ENCODE results near the gene METTL25B.
A peak's percentile ranks its signal among the peaks of the same experiment; 100 is the strongest.

Gene METTL25B

GRCh38 chr1:156727926-156728598, at the start of gene METTL25B:
TSS of gene METTL25B (plus strand) at chr1:156728469. CDS start at chr1:156729105, 636 bp downstream.
- Mint-ChIP-seq H3K4me1 (peaks cover 35% of the 10 kb centered on the region), H3K9me3 (no peaks in the 10 kb centered on the region), H3K4me3 (no peak within 1 kb of the TSS), H3K36me3 (peaks cover 29% of the 10 kb centered on the region), H3K27me3 (no peaks in the 10 kb centered on the region), H3K27ac (no peak within 1 kb of the TSS)
- peak; percentile 86 for DNase-seq
- CTCF ChIA-PET: interaction anchor here (0.7 to 5.1 kb wide), 13 partner anchors 13 to 161 kb away, joined by 3 to 224 read pairs (median 35); partner anchors contain the start of genes HDGF, MRPL24, NTRK1 and PRCC

- H3K27me3 Mint-ChIP-seq: peaks cover 97% of the 10 kb centered on the region
- peaks cover 28% of the 10 kb centered on the region for H3K4me1 Mint-ChIP-seq
- CTCF ChIA-PET: interaction anchor here (0.9 to 7.9 kb wide), 8 partner anchors 9 to 200 kb away, joined by 3 to 125 read pairs (median 12); partner anchors contain the start of genes CRABP2 and HAPLN2
- H3K27ac Mint-ChIP-seq: no peak overlapping the region
- H3K9me3 Mint-ChIP-seq: no peaks in the 10 kb centered on the region
- DNase-seq: no peak
- H3K36me3 Mint-ChIP-seq: no peaks in the 10 kb centered on the region
- no peak overlapping the region for H3K4me3 Mint-ChIP-seq
Measured at GRCh38 chr1:156680056-156680455, 48.2 kb upstream of the METTL25B start.

- Mint-ChIP-seq H3K9me3 (no peaks in the 10 kb centered on the region), H3K27me3 (peaks cover 91% of the 10 kb centered on the region), H3K36me3 (no peaks in the 10 kb centered on the region), H3K27ac (no peak overlapping the region), H3K4me3 (no peak overlapping the region), H3K4me1 (peaks cover 28% of the 10 kb centered on the region)
- CTCF ChIA-PET: interaction anchor here (1.4 to 11.3 kb wide), 9 partner anchors 8 to 209 kb away, joined by 3 to 237 read pairs (median 9); partner anchors contain the start of gene CRABP2
- DNase-seq: no peak
Measured at GRCh38 chr1:156681196-156681960, 46.9 kb upstream of the METTL25B start.

GRCh38 chr1:156682166-156682890, 45.9 kb upstream of the METTL25B start:
- no peak for DNase-seq
- no peak overlapping the region for H3K4me3 Mint-ChIP-seq
- peaks cover 28% of the 10 kb centered on the region for H3K4me1 Mint-ChIP-seq
- no peaks in the 10 kb centered on the region for H3K36me3 Mint-ChIP-seq
- CTCF ChIA-PET: interaction anchor here (0.8 to 11.3 kb wide), 10 partner anchors 9 to 208 kb away, joined by 3 to 237 read pairs (median 4); partner anchors contain the start of gene CRABP2
- no peaks in the 10 kb centered on the region for H3K9me3 Mint-ChIP-seq
- H3K27ac Mint-ChIP-seq: no peak overlapping the region
- H3K27me3 Mint-ChIP-seq: peaks cover 81% of the 10 kb centered on the region

GRCh38 chr1:156684227-156684782, 44.0 kb upstream of the METTL25B start:
- CTCF ChIA-PET: interaction anchor here (0.7 to 11.3 kb wide), 12 partner anchors 10 to 244 kb away, joined by 3 to 237 read pairs (median 8); partner anchors contain the start of genes CRABP2, ISG20L2, METTL25B and NTRK1
- DNase-seq: peak; percentile 63
- Mint-ChIP-seq H3K27me3 (peaks cover 79% of the 10 kb centered on the region), H3K4me1 (peaks cover 20% of the 10 kb centered on the region), H3K27ac (no peak overlapping the region), H3K36me3 (no peaks in the 10 kb centered on the region), H3K4me3 (no peak overlapping the region), H3K9me3 (no peaks in the 10 kb centered on the region)

GRCh38 chr1:156689035-156689952, 39.0 kb upstream of the METTL25B start:
- peak; percentile 84 for DNase-seq
- H3K27me3 Mint-ChIP-seq: peaks cover 81% of the 10 kb centered on the region
- no peaks in the 10 kb centered on the region for H3K9me3 Mint-ChIP-seq
- H3K36me3 Mint-ChIP-seq: no peaks in the 10 kb centered on the region
- H3K27ac Mint-ChIP-seq: no peak overlapping the region
- CTCF ChIA-PET: interaction anchor here (0.6 to 11.3 kb wide), 49 partner anchors 10 to 466 kb away, joined by 3 to 237 read pairs (median 4); partner anchors contain the start of genes CRABP2, HDGF, INSRR and ISG20L2
- peaks cover 34% of the 10 kb centered on the region for H3K4me1 Mint-ChIP-seq
- no peak overlapping the region for H3K4me3 Mint-ChIP-seq

GRCh38 chr1:156689953-156690674, 38.2 kb upstream of the METTL25B start:
- no peaks in the 10 kb centered on the region for H3K36me3 Mint-ChIP-seq
- H3K9me3 Mint-ChIP-seq: no peaks in the 10 kb centered on the region
- no peak overlapping the region for H3K27ac Mint-ChIP-seq
- no peak overlapping the region for H3K4me3 Mint-ChIP-seq
- peaks cover 81% of the 10 kb centered on the region for H3K27me3 Mint-ChIP-seq
- CTCF ChIA-PET: interaction anchor here (0.6 to 11.3 kb wide), 46 partner anchors 7 to 465 kb away, joined by 3 to 237 read pairs (median 4); partner anchors contain the start of genes CRABP2, HDGF, INSRR and ISG20L2
- peaks cover 27% of the 10 kb centered on the region for H3K4me1 Mint-ChIP-seq
- DNase-seq: no peak

GRCh38 chr1:156690675-156691036, 37.6 kb upstream of the METTL25B start:
- H3K36me3 Mint-ChIP-seq: no peaks in the 10 kb centered on the region
- no peak for DNase-seq
- no peak overlapping the region for H3K27ac Mint-ChIP-seq
- no peaks in the 10 kb centered on the region for H3K9me3 Mint-ChIP-seq
- no peak overlapping the region for H3K4me3 Mint-ChIP-seq
- peaks cover 27% of the 10 kb centered on the region for H3K4me1 Mint-ChIP-seq
- CTCF ChIA-PET: interaction anchor here (0.7 to 11.3 kb wide), 23 partner anchors 8 to 464 kb away, joined by 3 to 237 read pairs (median 6); partner anchors contain the start of genes CRABP2, INSRR, ISG20L2 and METTL25B
- H3K27me3 Mint-ChIP-seq: peaks cover 77% of the 10 kb centered on the region

GRCh38 chr1:156691191-156691590, 37.1 kb upstream of the METTL25B start:
- Mint-ChIP-seq H3K9me3 (no peaks in the 10 kb centered on the region), H3K4me1 (peaks cover 27% of the 10 kb centered on the region), H3K4me3 (no peak overlapping the region), H3K27ac (no peak overlapping the region), H3K27me3 (peaks cover 75% of the 10 kb centered on the region), H3K36me3 (no peaks in the 10 kb centered on the region)
- DNase-seq: no peak
- CTCF ChIA-PET: interaction anchor here (0.7 to 11.3 kb wide), 12 partner anchors 9 to 236 kb away, joined by 3 to 237 read pairs (median 7); partner anchors contain the start of genes CRABP2, INSRR, ISG20L2 and METTL25B

GRCh38 chr1:156691665-156692440, 36.4 kb upstream of the METTL25B start:
- H3K4me3 Mint-ChIP-seq: no peak overlapping the region
- no peaks in the 10 kb centered on the region for H3K36me3 Mint-ChIP-seq
- peaks cover 80% of the 10 kb centered on the region for H3K27me3 Mint-ChIP-seq
- H3K4me1 Mint-ChIP-seq: peaks cover 27% of the 10 kb centered on the region
- no peak for DNase-seq
- no peaks in the 10 kb centered on the region for H3K9me3 Mint-ChIP-seq
- no peak overlapping the region for H3K27ac Mint-ChIP-seq
- CTCF ChIA-PET: interaction anchor here (0.7 to 11.3 kb wide), 9 partner anchors 9 to 235 kb away, joined by 3 to 237 read pairs (median 26); partner anchors contain the start of genes CRABP2, INSRR, ISG20L2 and METTL25B

- H3K4me3 Mint-ChIP-seq: no peak overlapping the region
- H3K9me3 Mint-ChIP-seq: no peaks in the 10 kb centered on the region
- H3K36me3 Mint-ChIP-seq: no peaks in the 10 kb centered on the region
- no peak for DNase-seq
- H3K27me3 Mint-ChIP-seq: peaks cover 87% of the 10 kb centered on the region
- no peak overlapping the region for H3K27ac Mint-ChIP-seq
- peaks cover 27% of the 10 kb centered on the region for H3K4me1 Mint-ChIP-seq
- CTCF ChIA-PET: interaction anchor here (1.4 to 11.3 kb wide), 3 partner anchors 11 to 34 kb away, joined by 5 to 237 read pairs (median 224); partner anchors contain the start of genes CRABP2, ISG20L2, METTL25B and NES
Measured at GRCh38 chr1:156692441-156692924, 35.8 kb upstream of the METTL25B start.

Data from activated naive CD4-positive, alpha-beta T cell treated with anti-CD3 and anti-CD28 coated beads, Interleukin-2, amount 10 ng/mL, durations not matched to agents 7 days and 5 days (primary cell).